BLaER1 (cell line): Measurements from ENCODE around the gene RHEBL1.

Experiments used
- H3K27ac ChIP-seq: shearing (Covaris generic); formaldehyde crosslinking; 2 replicates; pipeline ENCODE4 v1.8.1; 2022
- H3K27me3 ChIP-seq: shearing (Covaris generic); formaldehyde crosslinking; 2 replicates; pipeline ENCODE4 v1.8.1; 2022
- H3K36me3 ChIP-seq: shearing (Covaris generic); formaldehyde crosslinking; 2 replicates; pipeline ENCODE4 v1.8.1; 2022
- H3K4me1 ChIP-seq: shearing (Covaris generic); formaldehyde crosslinking; 2 replicates; pipeline ENCODE4 v1.8.1; 2022
- H3K4me2 ChIP-seq: shearing (Covaris generic); formaldehyde crosslinking; 2 replicates; pipeline ENCODE4 v1.8.1; 2022
- H3K4me3 ChIP-seq: shearing (Covaris generic); formaldehyde crosslinking; 2 replicates; pipeline ENCODE4 v1.8.1; 2022
- H3K9ac ChIP-seq: shearing (Covaris generic); formaldehyde crosslinking; 2 replicates; pipeline ENCODE4 v1.8.1; 2022
- H3K9me3 ChIP-seq: shearing (Covaris generic); formaldehyde crosslinking; 2 replicates; pipeline ENCODE4 v1.8.1; 2022
- H4K20me1 ChIP-seq: shearing (Covaris generic); formaldehyde crosslinking; 2 replicates; pipeline ENCODE4 v1.8.1; 2022
- Cebpa-rat ChIP-seq: shearing (Covaris generic); IDR thresholded peaks from 2 replicates; pipeline ENCODE4 v1.8.1; 2022

Gene RHEBL1

DNA sequence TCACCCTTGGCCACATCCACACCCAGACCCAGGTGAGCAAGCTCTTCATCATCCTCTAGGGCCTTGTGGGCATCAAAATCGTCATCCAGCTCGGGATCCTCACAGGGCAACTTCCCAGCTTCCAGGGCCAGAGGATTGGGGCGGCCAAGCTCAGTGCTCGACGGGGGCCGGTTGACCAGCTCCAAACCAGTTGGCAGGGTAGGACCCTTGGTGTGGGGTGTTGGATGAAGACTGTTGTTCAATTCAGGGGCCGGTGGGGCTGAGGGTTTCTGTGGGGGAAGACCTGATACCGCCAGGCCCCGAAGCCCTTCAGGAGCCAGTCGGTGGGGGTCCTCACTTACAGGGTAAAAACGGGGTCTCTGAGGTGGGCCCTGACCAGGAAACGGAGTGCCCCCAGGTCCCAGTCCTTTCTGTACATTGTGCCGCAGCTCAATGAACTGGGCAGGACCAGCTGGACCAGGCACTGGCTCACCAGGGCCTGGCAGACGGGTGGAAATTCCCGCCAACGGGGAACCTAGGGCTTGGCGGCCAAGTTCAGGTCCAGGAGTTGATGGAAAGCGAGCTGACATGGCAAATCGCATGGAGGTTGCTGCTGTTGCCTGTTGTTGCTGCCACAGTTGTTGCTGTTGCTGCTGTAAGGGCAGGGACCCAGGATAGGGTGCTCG is 31.4 kb downstream of the RHEBL1 start:
- no peak overlapping the region for H3K4me3 ChIP-seq
- no peak overlapping the region for H3K9ac ChIP-seq
- H3K9me3 ChIP-seq = no peaks in the 10 kb centered on the region
- H3K27me3 ChIP-seq = no peaks in the 10 kb centered on the region
- H3K4me1 ChIP-seq = no peaks in the 10 kb centered on the region
- peaks cover 100% of the 10 kb centered on the region for H4K20me1 ChIP-seq
- H3K27ac ChIP-seq = no peak overlapping the region
- no peak overlapping the region for H3K4me2 ChIP-seq
- no peak for TF ChIP-seq Cebpa-rat
- H3K36me3 ChIP-seq = peaks cover 100% of the 10 kb centered on the region

DNA sequence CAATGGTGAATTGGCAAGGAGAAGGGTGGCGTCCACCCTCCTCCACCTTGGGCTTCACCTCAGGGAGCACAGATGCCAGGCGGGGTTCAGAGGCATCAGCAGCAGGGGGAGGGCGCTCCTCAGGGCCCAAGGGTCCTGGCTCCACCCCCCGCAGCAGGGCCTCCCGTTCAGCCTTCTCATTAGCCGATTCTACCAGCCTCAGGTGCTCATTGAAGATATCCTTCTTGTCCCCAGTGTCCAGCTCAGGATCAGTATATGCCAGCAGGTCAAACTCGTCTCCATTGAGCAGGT is 31.9 kb downstream of the RHEBL1 start:
- Histone ChIP-seq H3K9me3 (no peaks in the 10 kb centered on the region), H3K27me3 (no peaks in the 10 kb centered on the region), H3K27ac (no peak overlapping the region), H3K4me3 (no peak overlapping the region), H3K4me2 (no peak overlapping the region), H3K4me1 (no peaks in the 10 kb centered on the region), H3K36me3 (peaks cover 100% of the 10 kb centered on the region), H4K20me1 (peaks cover 100% of the 10 kb centered on the region), H3K9ac (no peak overlapping the region)
- no peak for TF ChIP-seq Cebpa-rat

DNA sequence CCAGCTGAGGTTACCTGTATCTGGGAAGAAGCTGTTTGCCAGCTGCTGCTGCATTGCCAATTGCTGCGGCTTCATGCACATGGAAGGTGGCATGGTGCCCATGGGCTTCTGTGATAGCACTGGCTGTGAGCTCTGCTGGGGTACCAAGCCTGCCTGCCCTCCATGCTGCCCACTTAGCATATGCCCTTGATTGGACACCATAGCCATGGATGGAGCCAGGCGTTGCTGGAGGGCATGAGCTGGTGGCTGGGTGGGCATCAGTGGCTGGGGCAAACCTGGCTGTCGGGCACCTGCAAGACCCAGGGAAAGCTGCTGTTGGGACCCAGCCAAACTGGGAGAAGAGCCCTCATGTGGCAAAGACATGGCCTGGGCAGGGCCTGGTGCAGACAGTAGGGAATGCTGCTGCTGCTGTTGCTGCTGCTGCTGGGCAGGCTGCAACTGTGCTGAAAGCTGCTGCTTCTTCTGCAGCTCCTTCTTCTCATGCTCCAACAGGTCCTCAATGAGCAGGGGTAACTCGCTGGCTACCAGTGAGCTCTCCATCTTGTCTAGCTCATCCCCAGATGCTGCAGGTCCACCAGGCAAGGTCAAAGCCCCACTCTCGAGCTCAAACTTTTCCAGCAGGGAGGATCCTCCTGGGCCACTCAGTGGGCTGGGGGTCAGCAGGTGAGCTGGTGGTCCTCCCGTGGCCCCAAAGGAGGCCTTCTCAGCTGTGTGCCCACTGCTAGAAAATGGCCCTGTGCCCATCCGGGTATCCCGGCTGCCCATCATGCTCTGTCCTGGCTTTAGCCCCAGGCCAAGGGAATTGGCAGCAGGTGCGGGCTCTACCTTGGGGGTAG is 32.5 kb downstream of the RHEBL1 start:
- H3K27me3 ChIP-seq = no peaks in the 10 kb centered on the region
- H3K36me3 ChIP-seq = peaks cover 100% of the 10 kb centered on the region
- no peak for TF ChIP-seq Cebpa-rat
- no peak overlapping the region for H3K9ac ChIP-seq
- H3K4me1 ChIP-seq = no peaks in the 10 kb centered on the region
- H3K27ac ChIP-seq = no peak overlapping the region
- H3K9me3 ChIP-seq = no peaks in the 10 kb centered on the region
- peaks cover 100% of the 10 kb centered on the region for H4K20me1 ChIP-seq
- H3K4me3 ChIP-seq = no peak overlapping the region
- no peak overlapping the region for H3K4me2 ChIP-seq

DNA sequence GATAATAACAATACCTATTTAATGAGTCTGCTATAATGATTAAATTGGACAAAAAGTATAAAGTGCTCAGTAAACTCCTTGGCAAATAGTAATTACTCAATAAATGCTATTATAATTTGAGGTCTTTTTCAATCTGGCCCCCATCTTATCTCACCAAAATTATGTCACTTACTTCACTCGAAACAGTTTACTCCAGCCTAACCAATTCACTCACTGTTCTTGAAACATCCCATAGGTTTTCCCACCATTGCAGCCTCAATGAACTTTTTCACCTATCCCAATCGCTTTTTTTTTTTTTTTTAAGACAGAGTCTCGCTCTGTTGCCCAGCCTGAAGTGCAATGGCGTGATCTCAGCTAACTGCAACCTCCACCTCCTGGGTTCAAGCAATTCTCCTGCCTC is 33.8 kb downstream of the RHEBL1 start:
- H3K9me3 ChIP-seq = no peaks in the 10 kb centered on the region
- H3K4me3 ChIP-seq = no peak overlapping the region
- H3K4me2 ChIP-seq = no peak overlapping the region
- no peaks in the 10 kb centered on the region for H3K4me1 ChIP-seq
- H3K9ac ChIP-seq = no peak overlapping the region
- TF ChIP-seq Cebpa-rat = no peak
- H3K36me3 ChIP-seq = peaks cover 100% of the 10 kb centered on the region
- H3K27me3 ChIP-seq = no peaks in the 10 kb centered on the region
- H3K27ac ChIP-seq = no peak overlapping the region
- H4K20me1 ChIP-seq = peaks cover 100% of the 10 kb centered on the region

DNA sequence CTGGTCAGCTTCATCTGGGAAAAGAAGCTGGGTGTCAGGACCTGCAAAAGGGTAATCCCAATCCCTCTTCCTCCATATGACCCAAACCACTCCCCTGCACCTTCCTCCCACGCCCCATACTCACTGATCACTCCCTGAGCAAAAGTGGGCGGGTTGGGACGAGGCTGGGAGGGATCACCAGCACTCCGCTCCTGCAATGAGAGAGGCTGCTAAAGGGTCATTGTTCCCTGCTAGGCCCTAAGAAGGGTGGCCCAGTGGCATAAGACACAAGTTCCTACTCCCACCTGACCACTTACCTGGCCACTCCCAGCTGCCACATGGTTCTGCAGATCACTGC is 35.5 kb downstream of the RHEBL1 start:
- H3K36me3 ChIP-seq = peaks cover 100% of the 10 kb centered on the region
- TF ChIP-seq Cebpa-rat = no peak
- no peaks in the 10 kb centered on the region for H3K9me3 ChIP-seq
- no peak overlapping the region for H3K27ac ChIP-seq
- no peaks in the 10 kb centered on the region for H3K4me1 ChIP-seq
- peaks cover 97% of the 10 kb centered on the region for H4K20me1 ChIP-seq
- no peaks in the 10 kb centered on the region for H3K27me3 ChIP-seq
- H3K9ac ChIP-seq = no peak overlapping the region
- no peak overlapping the region for H3K4me3 ChIP-seq
- H3K4me2 ChIP-seq = no peak overlapping the region

DNA sequence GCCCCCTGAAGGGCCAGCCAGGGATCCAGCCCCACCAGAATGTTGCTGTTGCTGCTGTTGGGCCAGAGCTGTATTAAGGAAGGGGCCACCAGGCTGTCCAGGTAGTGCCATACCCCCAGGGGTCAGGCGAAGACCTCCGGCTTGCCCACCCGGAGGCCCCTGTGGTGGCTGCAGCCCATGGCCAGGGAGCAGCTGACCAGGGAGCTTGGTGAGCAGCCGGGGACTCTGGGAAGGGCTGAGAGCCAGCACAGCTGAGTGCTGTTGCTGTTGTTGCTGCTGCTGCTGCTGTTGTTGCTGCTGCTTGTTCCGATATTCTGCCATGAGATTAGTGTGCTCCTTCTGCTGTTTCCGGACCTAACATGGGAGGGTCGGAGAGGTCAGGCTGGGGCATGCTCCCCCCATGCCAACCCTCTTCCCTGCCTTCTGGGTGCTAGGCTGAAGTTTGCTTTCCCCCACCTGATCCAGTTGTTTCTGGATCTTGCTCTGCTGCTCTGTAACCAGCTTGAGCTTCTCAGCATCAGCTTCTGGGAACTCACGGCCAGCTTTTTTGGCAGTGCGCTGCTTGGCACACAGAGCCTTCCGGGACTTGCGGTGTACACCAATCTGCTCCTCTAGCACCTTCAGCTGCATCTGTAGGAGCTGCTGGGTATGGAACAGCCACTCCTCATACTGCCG is 36.0 kb downstream of the RHEBL1 start:
- Histone ChIP-seq H3K36me3 (peaks cover 100% of the 10 kb centered on the region), H3K4me1 (no peaks in the 10 kb centered on the region), H3K4me3 (no peak overlapping the region), H3K9ac (no peak overlapping the region), H3K27me3 (no peaks in the 10 kb centered on the region), H3K27ac (no peak overlapping the region), H3K9me3 (no peaks in the 10 kb centered on the region), H3K4me2 (no peak overlapping the region), H4K20me1 (peaks cover 97% of the 10 kb centered on the region)
- TF ChIP-seq Cebpa-rat = no peak

DNA sequence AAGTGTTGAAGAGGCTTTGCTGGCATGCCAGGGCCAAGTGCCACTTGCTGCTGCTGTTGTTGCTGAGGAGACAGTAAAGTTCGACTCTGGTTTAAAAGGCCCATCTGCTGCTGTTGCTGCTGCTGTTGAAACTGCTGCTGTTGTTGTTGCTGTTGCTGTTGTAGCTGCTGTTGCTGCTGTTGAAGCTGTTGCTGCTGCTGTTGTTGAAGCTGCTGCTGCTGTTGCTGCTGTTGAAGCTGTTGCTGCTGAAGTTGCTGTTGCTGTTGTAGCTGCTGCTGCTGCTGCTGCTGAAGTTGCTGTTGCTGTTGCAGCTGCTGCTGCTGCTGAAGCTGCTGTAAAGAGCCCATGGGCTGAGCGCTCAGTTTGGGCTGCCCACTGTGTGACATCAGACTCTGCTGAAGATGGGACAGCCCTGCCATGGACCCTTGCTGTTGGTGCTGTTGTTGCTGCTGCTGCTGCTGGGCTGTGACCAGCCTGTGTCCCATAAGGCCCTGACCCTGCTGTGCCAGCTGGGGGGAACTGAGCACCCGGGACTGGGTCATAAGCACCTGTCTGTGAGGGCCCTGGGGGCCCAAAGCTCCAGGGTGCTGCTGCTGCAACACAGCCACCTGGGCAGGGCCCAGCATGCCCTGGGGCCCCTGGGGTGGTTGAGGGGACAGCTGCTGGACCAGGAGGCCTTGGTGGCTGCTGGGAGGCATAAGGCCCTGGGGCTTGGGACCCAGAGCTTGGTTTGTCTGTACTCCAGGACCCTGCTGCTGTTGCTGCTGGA is 36.9 kb downstream of the RHEBL1 start:
- no peaks in the 10 kb centered on the region for H3K4me1 ChIP-seq
- H4K20me1 ChIP-seq = peaks cover 97% of the 10 kb centered on the region
- no peak for TF ChIP-seq Cebpa-rat
- peaks cover 100% of the 10 kb centered on the region for H3K36me3 ChIP-seq
- H3K4me3 ChIP-seq = no peak overlapping the region
- no peak overlapping the region for H3K9ac ChIP-seq
- no peaks in the 10 kb centered on the region for H3K27me3 ChIP-seq
- no peak overlapping the region for H3K27ac ChIP-seq
- no peaks in the 10 kb centered on the region for H3K9me3 ChIP-seq
- no peak overlapping the region for H3K4me2 ChIP-seq

DNA sequence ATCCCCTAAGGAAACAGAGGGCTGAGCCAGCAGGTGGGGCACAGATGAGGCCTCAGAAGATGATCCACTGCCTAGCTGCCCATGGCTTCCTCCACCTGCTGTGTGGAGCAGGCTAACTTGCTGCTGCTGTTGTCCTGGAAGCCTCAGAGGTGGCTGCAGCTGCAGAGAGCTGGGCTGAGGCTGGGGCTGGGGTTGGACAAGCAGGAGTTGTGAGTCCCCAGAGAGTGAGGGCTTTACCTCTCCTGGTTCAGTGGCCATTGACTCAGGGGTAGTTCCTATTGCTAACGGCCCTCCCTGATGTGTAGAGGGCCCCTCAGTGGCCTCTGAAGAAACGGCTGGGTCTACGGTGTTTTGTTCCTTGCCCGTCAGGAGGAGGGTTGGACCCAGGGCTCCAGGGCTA is 37.5 kb downstream of the RHEBL1 start:
- Histone ChIP-seq H3K4me3 (no peak overlapping the region), H4K20me1 (peaks cover 95% of the 10 kb centered on the region), H3K4me2 (no peak overlapping the region), H3K4me1 (no peaks in the 10 kb centered on the region), H3K27ac (no peak overlapping the region), H3K9ac (no peak overlapping the region), H3K27me3 (no peaks in the 10 kb centered on the region), H3K36me3 (peaks cover 100% of the 10 kb centered on the region), H3K9me3 (no peaks in the 10 kb centered on the region)
- TF ChIP-seq Cebpa-rat = no peak

DNA sequence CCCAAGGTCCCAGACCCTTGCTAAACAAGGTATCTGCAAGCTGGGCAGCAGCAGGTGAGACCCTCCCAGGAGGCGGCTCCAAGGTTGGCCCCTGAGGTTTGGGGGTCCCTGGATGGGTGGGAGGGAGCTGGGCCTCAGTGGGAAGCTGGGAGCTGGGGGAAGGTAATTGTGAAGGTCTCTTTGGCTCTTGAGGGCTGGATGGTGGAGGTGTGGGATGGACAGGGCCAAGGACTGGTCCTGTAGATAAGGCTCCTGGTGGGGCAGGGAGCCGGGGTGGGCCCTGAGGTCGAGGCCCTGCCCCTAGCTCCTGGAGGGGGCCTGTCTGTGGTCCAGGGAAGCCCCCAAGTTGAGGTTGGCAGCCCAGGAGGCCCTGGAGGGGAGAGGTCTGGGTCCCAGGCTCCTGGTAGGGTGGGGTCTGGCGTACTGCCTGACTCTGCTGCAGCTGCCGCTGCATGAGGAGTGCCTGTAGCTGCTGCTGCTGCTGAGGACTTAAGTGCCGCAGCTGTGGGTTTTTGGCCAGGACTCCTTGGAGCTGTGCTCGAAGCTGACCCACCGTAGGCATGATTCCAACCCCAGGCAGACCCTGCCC is 38.1 kb downstream of the RHEBL1 start:
- Histone ChIP-seq H3K36me3 (peaks cover 100% of the 10 kb centered on the region), H3K4me3 (no peak overlapping the region), H3K9ac (no peak overlapping the region), H3K9me3 (no peaks in the 10 kb centered on the region), H3K4me2 (no peak overlapping the region), H3K4me1 (no peaks in the 10 kb centered on the region), H3K27me3 (no peaks in the 10 kb centered on the region), H3K27ac (no peak overlapping the region), H4K20me1 (peaks cover 92% of the 10 kb centered on the region)
- no peak for TF ChIP-seq Cebpa-rat
